C4-2B (cell line): Measurements from ENCODE around the gene WIF1.

ENCODE experiments used
- H3K27ac ChIP-seq: fragments of 450-650 bp; 2 replicates; pipeline ENCODE4 v1.5.1; 2017
- CTCF ChIP-seq: fragments of 450-650 bp; conservative IDR thresholded peaks from 2 replicates; pipeline ENCODE4 v1.5.1; 2017; ENCODE audit warnings: mild to moderate bottlenecking
- ZFX ChIP-seq: fragments of 450-650 bp; IDR thresholded peaks from 2 replicates; pipeline ENCODE4 v1.6.1; 2017

The WIF1 gene

GRCh38 chr12:65140738-65141137 lies 19.6 kb upstream of the WIF1 start:
- TF ChIP-seq ZFX (no peak), CTCF (no peak)
- H3K27ac ChIP-seq, result no peak overlapping the region

- no peak overlapping the region for H3K27ac ChIP-seq
- TF ChIP-seq CTCF, result no peak
- TF ChIP-seq ZFX, result no peak
Observed at GRCh38 chr12:65139389-65139788, 18.3 kb upstream of the WIF1 start.

- TF ChIP-seq ZFX, result no peak
- no peak for TF ChIP-seq CTCF
- no peak overlapping the region for H3K27ac ChIP-seq
Observed at GRCh38 chr12:65133879-65134278, 12.8 kb upstream of the WIF1 start.

- TF ChIP-seq ZFX (no peak), CTCF (no peak)
- no peak overlapping the region for H3K27ac ChIP-seq
Observed at GRCh38 chr12:65126482-65126881, 5.4 kb upstream of the WIF1 start.

GRCh38 chr12:65125975-65126374 lies 4.9 kb upstream of the WIF1 start:
- TF ChIP-seq ZFX, result no peak
- no peak for TF ChIP-seq CTCF

GRCh38 chr12:65125247-65125646 lies 4.1 kb upstream of the WIF1 start:
- H3K27ac ChIP-seq, result no peak overlapping the region
- no peak for TF ChIP-seq CTCF
- no peak for TF ChIP-seq ZFX

More at GRCh38 chr12:65125975-65126374, 4.9 kb upstream of the WIF1 start:
- no peak overlapping the region for H3K27ac ChIP-seq

- H3K27ac ChIP-seq, result no peak overlapping the region
- peak; percentile 95 for TF ChIP-seq CTCF
- no peak for TF ChIP-seq ZFX
Observed at GRCh38 chr12:65123435-65124063, 2.4 kb upstream of the WIF1 start.
